A549 (cell line): ENCODE data around the gene PPP3CB. TPM values are rescaled to one million over a fixed set of nuclear protein-coding genes. Genes with fewer than 3 reads are reported as not detected.

Experiments used
- ATAC-seq, 2 experiments: fragments of 200-7000 bp in 1 of 2; fragments of >200 bp in 1 of 2; cut with Nextera tagmentation in 1 of 2; cut with Tn5 transposase in 1 of 2; 3 replicates each; pipeline versions ENCODE4 v1.8.0 to v1.9.1; 2018 to 2020; ENCODE audit warnings: mild to moderate bottlenecking in 1 of 2, moderate library complexity in 1 of 2
- CTCF ChIA-PET: fragments of 300-600 bp; sonication (Branson Sonifier 250); formaldehyde crosslinking; extraction: SDS; loops from one replicate; lab custom pipeline; 2021; ENCODE audit warnings: antibody characterized with exemption, inconsistent platforms; lab: Yijun Ruan, JAX
- POLR2A ChIA-PET: fragments of 350-600 bp; formaldehyde crosslinking; extraction: SDS; loops from one replicate; lab custom pipeline; 2021; ENCODE audit warnings: antibody characterized with exemption, inconsistent platforms; lab: Yijun Ruan, JAX
- DNase-seq, 2 experiments: peaks; one replicate each; pipeline versions ENCODE4 v3.0.0 to v3.0.0-alpha.2; 2011 to 2016; ENCODE audit warnings: low read depth in 1 of 2, low spot score in 1 of 2
- FAIRE-seq: peaks from 2 replicates; lab custom pipeline; 2011; peaks lifted over from hg19 to GRCh38; lab: Jason Lieb, UNC
- H3K27ac ChIP-seq, 2 experiments: fragments of >200 bp; sonication (Bioruptor Twin); formaldehyde crosslinking; 3 replicates each; pipeline ENCODE4 v1.5.1; 2016 to 2017
- H3K4me1 ChIP-seq: fragments of >200 bp; sonication (Bioruptor Twin); formaldehyde crosslinking; 3 replicates; pipeline ENCODE4 v1.6.1; 2016
- H3K4me2 ChIP-seq: fragments of >200 bp; sonication (Bioruptor Twin); formaldehyde crosslinking; 3 replicates; pipeline ENCODE4 v1.6.1; 2016
- H3K4me3 ChIP-seq: fragments of >200 bp; sonication (Bioruptor Twin); formaldehyde crosslinking; 3 replicates; pipeline ENCODE4 v1.5.1; 2016
- H3K9me3 ChIP-seq: fragments of >200 bp; sonication (Bioruptor Twin); formaldehyde crosslinking; 3 replicates; pipeline ENCODE4 v1.6.1; 2016
- BHLHE40 ChIP-seq: IDR thresholded peaks from 2 replicates; pipeline ENCODE4 v1.6.1; 2012; ENCODE audit warnings: low read depth, low read length, inconsistent platforms
- CBX2 ChIP-seq: fragments of 200-600 bp; sonication (generic); IDR thresholded peaks from 2 replicates; pipeline ENCODE4 v1.6.1; 2016; ENCODE audit warnings: low read depth, mild to moderate bottlenecking, borderline replicate concordance
- CEBPB ChIP-seq, 2 experiments: fragments of >200 bp in 1 of 2; sonication (Bioruptor Twin) in 1 of 2; formaldehyde crosslinking in 1 of 2; IDR thresholded peaks; 2 replicates each; pipeline ENCODE4 v1.6.1; 2012 to 2016
- ESRRA ChIP-seq: fragments of 150-350 bp; IDR thresholded peaks from 2 replicates; pipeline ENCODE4 v1.6.1; 2014; ENCODE audit warnings: mild to moderate bottlenecking, low read length, borderline replicate concordance
- GATA3 ChIP-seq: IDR thresholded peaks from 2 replicates; pipeline ENCODE4 v1.6.1; 2012; ENCODE audit warnings: borderline replicate concordance
- HDAC2 ChIP-seq: fragments of 200-600 bp; sonication (generic); IDR thresholded peaks from 2 replicates; pipeline ENCODE4 v1.6.1; 2016
- JUN ChIP-seq, 2 experiments: fragments of >200 bp; sonication (Bioruptor Twin); formaldehyde crosslinking; IDR thresholded peaks; 2 replicates in 1 of 2; 3 replicates in 1 of 2; pipeline ENCODE4 v1.6.1; 2016 to 2017
- KDM1A ChIP-seq: fragments of 200-600 bp; sonication (generic); IDR thresholded peaks from 2 replicates; pipeline ENCODE4 v1.6.1; 2016; ENCODE audit warnings: low read depth, mild to moderate bottlenecking
- KDM5A ChIP-seq: fragments of 200-600 bp; sonication (generic); IDR thresholded peaks from 2 replicates; pipeline ENCODE4 v1.6.1; 2016; ENCODE audit warnings: antibody characterized with exemption, mild to moderate bottlenecking
- MAZ ChIP-seq: fragments of 150-350 bp; IDR thresholded peaks from 2 replicates; pipeline ENCODE4 v1.6.1; 2014; ENCODE audit warnings: antibody characterized with exemption, low read depth, low read length, borderline replicate concordance
- NFE2L2 ChIP-seq: fragments of 150-350 bp; conservative IDR thresholded peaks from 2 replicates; pipeline ENCODE4 v1.6.1; 2014; ENCODE audit warnings: low read length
- NR3C1 ChIP-seq: fragments of >200 bp; sonication (Bioruptor Twin); formaldehyde crosslinking; IDR thresholded peaks from 3 replicates; pipeline ENCODE4 v1.6.1; 2017
- PHF8 ChIP-seq: fragments of 200-600 bp; sonication (generic); IDR thresholded peaks from 2 replicates; pipeline ENCODE4 v1.6.1; 2016; ENCODE audit warnings: low read depth, mild to moderate bottlenecking, antibody characterized with exemption, moderate library complexity, borderline replicate concordance
- RAD21 ChIP-seq, 2 experiments: fragments of >200 bp in 1 of 2; sonication (Bioruptor Twin) in 1 of 2; formaldehyde crosslinking in 1 of 2; IDR thresholded peaks in 1 of 2; conservative IDR thresholded peaks in 1 of 2; 2 replicates in 1 of 2; 3 replicates in 1 of 2; pipeline ENCODE4 v1.6.1; 2012 to 2018; ENCODE audit warnings: inconsistent platforms in 1 of 2
- TP53 ChIP-seq: fragments of 250-450 bp; sonication (Bioruptor Pico); IDR thresholded peaks from 2 replicates; pipeline ENCODE4 v1.5.0; 2021; ENCODE audit warnings: mild to moderate bottlenecking, moderate library complexity
- ZC3H11A ChIP-seq: fragments of 450-650 bp; IDR thresholded peaks from 2 replicates; pipeline ENCODE4 v1.6.1; 2014; ENCODE audit warnings: antibody characterized with exemption, mild to moderate bottlenecking
- ZNF302 ChIP-seq: fragments of 250-450 bp; sonication (Bioruptor Pico); IDR thresholded peaks from 2 replicates; pipeline ENCODE4 v1.9.0; 2021; ENCODE audit warnings: inconsistent platforms, mild to moderate bottlenecking, moderate library complexity
- WGBS: methylation state at CpG from one replicate; pipeline ENCODE4 v1.1.6; 2017; ENCODE audit errors: missing lambda C conversion rate; 5-methylcytosine and 5-hydroxymethylcytosine counted together
- polyA minus RNA-seq: library from RNA; depleted of rRNA, polyadenylated mRNA; stranded (reverse); fragments of >200 nt; gene quantifications from 2 replicates; pipeline ENCODE4 v1.2.3, GENCODE V29; 2011; rRNA and poly(A)+ RNA removed
- polyA plus RNA-seq, 4 experiments: library from polyadenylated mRNA; depleted of rRNA in 3 of 4; stranded (reverse); fragments of >200 nt; fragmentation: RNase III in 1 of 4; extraction: RNeasy Plus Mini Kit Qiagen cat#74134 plus additional on column Dnase treatment in 1 of 4; gene quantifications; 2 replicates in 3 of 4; 3 replicates in 1 of 4; pipeline ENCODE4 v1.2.3, GENCODE V29; 2011 to 2017
- TF ChIP-seq, protein P1 (sequence below): IDR thresholded peaks from 2 replicates; pipeline ENCODE4 v1.6.1; 2012
- TF ChIP-seq, protein P2 (sequence below): fragments of 250-450 bp; sonication (Bioruptor Pico); IDR thresholded peaks from 2 replicates; pipeline ENCODE4 v1.5.0; 2021; ENCODE audit warnings: mild to moderate bottlenecking, moderate library complexity, borderline replicate concordance
- TF ChIP-seq, protein P3 (sequence below): IDR thresholded peaks from 2 replicates; pipeline ENCODE4 v1.6.1; 2012
- TF ChIP-seq, protein P4 (sequence below): fragments of 450-650 bp; IDR thresholded peaks from 2 replicates; pipeline ENCODE4 v1.6.1; 2014; ENCODE audit warnings: antibody characterized with exemption
- TF ChIP-seq, protein P5 (sequence below): fragments of >200 bp; sonication (Bioruptor Twin); formaldehyde crosslinking; IDR thresholded peaks from 2 replicates; pipeline ENCODE4 v1.6.1; 2016
- TF ChIP-seq, protein P6 (sequence below): fragments of >200 bp; sonication (Bioruptor Twin); formaldehyde crosslinking; IDR thresholded peaks from 3 replicates; pipeline ENCODE4 v1.5.1; 2016

The PPP3CB gene
- 25.4 and 25.7 TPM in 2 replicates for polyA plus RNA-seq (2011; rRNA removed)
- 7.7 and 8.2 TPM in 2 replicates for polyA plus RNA-seq (2012; cell fraction: cytosol; rRNA removed)
- 3.5 and 8.0 TPM in 2 replicates for polyA plus RNA-seq (2012; cell fraction: nucleus; rRNA removed)
- polyA plus RNA-seq (2017; fragmentation: RNase III; extraction: RNeasy Plus Mini Kit Qiagen cat#74134 plus additional on column Dnase treatment): 20.8 to 22.2 TPM (median 21.6 TPM) in 3 replicates
- 14.5 and 15.8 TPM in 2 replicates for polyA minus RNA-seq

DNA sequence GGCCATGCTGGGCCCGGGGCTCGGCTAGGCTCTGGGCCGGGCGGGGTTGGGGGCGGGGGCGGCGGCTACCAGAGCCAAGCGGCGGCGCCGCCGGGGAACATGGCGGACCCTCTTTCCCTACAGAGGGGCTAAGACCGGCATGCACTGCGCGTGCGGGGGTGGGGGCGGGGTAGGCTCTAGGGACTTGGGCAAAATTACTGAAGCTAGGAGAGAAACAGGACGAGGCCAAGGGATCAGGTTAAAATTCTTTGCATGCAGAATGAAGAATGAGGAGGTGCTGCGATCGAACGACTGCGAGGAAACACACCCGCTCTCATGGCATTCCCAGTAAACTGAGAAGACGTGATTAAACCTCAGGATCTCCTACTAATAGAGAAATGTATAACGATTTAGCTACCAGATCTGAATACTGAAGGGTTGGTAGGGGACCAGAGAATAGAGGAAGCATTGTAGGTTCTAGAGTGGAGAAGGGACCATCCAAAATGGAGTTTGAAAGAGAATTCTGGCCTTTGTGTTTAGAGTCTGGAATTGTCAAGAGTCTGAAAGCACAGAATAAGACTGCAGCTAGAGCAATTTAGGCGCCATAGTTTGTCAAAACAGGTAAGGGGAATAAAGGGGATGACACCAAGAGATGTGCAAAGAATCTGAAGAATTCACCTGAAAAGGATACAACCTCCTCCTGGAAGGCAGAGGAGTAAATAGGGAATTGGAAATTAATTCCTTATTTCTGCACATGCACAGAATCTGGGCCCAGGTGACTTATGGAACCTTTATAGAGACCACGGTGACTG lies at the start of gene PPP3CB:
PPP3CB (minus strand) TSS at position 141 of the 791 bp plus-strand sequence; CDS start at position 6, 135 bp downstream.
- 9% methylated on average over 10 of the region's 28 CpGs for WGBS
- POLR2A ChIA-PET: interaction anchor here (0.5 to 1.7 kb wide), 17 partner anchors 15 to 285 kb away, joined by 3 to 10 read pairs (median 4); partner anchors contain the start of genes ANXA7, CFAP70, CHCHD1 and DNAJC9
- DNase-seq: peak; percentile 86 to 96
- TF ChIP-seq HDAC2 (no peak), GATA3 (no peak), MAZ (0 out of 2 replicates have a peak, but pooled peaks have one; percentile 52), JUN (IDR thresholded peaks at IDR 0.05) (peak in 1 of 2 experiments; percentile 23), RAD21 (conservative IDR thresholded peaks at IDR 0.05 in 1 of 2, IDR thresholded peaks at IDR 0.05 in 1 of 2) (no peak), CBX2 (no peak)
- TF ChIP-seq, protein P1, sequence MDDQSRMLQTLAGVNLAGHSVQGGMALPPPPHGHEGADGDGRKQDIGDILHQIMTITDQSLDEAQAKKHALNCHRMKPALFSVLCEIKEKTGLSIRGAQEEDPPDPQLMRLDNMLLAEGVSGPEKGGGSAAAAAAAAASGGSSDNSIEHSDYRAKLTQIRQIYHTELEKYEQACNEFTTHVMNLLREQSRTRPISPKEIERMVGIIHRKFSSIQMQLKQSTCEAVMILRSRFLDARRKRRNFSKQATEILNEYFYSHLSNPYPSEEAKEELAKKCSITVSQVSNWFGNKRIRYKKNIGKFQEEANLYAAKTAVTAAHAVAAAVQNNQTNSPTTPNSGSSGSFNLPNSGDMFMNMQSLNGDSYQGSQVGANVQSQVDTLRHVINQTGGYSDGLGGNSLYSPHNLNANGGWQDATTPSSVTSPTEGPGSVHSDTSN: no peak; the same call in 1 of the 2 replicates
- TF ChIP-seq, protein P2, sequence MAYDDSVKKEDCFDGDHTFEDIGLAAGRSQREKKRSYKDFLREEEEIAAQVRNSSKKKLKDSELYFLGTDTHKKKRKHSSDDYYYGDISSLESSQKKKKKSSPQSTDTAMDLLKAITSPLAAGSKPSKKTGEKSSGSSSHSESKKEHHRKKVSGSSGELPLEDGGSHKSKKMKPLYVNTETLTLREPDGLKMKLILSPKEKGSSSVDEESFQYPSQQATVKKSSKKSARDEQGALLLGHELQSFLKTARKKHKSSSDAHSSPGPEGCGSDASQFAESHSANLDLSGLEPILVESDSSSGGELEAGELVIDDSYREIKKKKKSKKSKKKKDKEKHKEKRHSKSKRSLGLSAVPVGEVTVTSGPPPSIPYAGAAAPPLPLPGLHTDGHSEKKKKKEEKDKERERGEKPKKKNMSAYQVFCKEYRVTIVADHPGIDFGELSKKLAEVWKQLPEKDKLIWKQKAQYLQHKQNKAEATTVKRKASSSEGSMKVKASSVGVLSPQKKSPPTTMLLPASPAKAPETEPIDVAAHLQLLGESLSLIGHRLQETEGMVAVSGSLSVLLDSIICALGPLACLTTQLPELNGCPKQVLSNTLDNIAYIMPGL (CRISPR knock-in tag): no peak
- TF ChIP-seq, protein P3, sequence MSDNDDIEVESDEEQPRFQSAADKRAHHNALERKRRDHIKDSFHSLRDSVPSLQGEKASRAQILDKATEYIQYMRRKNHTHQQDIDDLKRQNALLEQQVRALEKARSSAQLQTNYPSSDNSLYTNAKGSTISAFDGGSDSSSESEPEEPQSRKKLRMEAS: peak; percentile 60
- TF ChIP-seq, protein P4, sequence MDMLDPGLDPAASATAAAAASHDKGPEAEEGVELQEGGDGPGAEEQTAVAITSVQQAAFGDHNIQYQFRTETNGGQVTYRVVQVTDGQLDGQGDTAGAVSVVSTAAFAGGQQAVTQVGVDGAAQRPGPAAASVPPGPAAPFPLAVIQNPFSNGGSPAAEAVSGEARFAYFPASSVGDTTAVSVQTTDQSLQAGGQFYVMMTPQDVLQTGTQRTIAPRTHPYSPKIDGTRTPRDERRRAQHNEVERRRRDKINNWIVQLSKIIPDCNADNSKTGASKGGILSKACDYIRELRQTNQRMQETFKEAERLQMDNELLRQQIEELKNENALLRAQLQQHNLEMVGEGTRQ: no peak
- TF ChIP-seq, all 56 proteins: peak for 3
- H3K27ac ChIP-seq: peak within 1 kb of the TSS; percentile 90 to 91
- peak within 1 kb of the TSS; percentile 77 for H3K4me3 ChIP-seq
- CTCF ChIA-PET: interaction anchor here (0.7 to 1.9 kb wide), 4 partner anchors 18 to 148 kb away, joined by 3 to 6 read pairs (median 3); no protein-coding TSS in a partner anchor
- ATAC-seq: peak; percentile 90 to 93
- no peaks in the 10 kb centered on the region for H3K9me3 ChIP-seq
- peak within 1 kb of the TSS; percentile 93 for H3K4me2 ChIP-seq
- peaks cover 21% of the 10 kb centered on the region; the same call in 2 of the 3 replicates for H3K4me1 ChIP-seq
- no peak for FAIRE-seq

DNA sequence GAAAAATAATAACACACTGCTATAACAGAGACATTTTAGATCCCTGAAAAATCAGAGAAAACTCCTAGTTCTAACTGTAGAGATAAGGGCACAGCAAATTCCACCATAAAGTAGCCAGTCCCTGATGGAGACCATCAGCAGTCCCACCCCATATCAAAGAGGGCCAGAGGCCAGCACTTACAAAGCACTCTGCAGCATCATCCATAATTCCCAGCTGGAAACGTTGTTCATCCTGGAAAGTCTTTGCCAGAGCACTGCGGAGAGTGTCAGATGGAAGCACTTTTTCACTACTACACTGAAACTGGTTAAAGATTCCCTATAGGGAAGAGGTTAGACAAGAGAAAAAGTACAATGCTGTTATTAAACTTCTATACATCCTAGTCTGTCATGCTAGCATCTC lies 49.5 kb upstream of the PPP3CB start:
- H3K27ac ChIP-seq: no peak overlapping the region
- H3K9me3 ChIP-seq: no peaks in the 10 kb centered on the region
- H3K4me1 ChIP-seq: no peaks in the 10 kb centered on the region
- POLR2A ChIA-PET: no interaction called here
- no peak overlapping the region for H3K4me3 ChIP-seq
- no peak overlapping the region for H3K4me2 ChIP-seq
- TF ChIP-seq ZC3H11A (no peak), KDM5A (no peak), RAD21 (conservative IDR thresholded peaks at IDR 0.05 in 1 of 2, IDR thresholded peaks at IDR 0.05 in 1 of 2) (no peak), ESRRA (no peak), CEBPB (IDR thresholded peaks at IDR 0.05) (no peak), NFE2L2 (no peak), KDM1A (no peak), PHF8 (no peak), BHLHE40 (no peak), ZNF302 (CRISPR knock-in tag) (no peak), NR3C1 (no peak), TP53 (CRISPR knock-in tag) (no peak)
- TF ChIP-seq, protein P5, sequence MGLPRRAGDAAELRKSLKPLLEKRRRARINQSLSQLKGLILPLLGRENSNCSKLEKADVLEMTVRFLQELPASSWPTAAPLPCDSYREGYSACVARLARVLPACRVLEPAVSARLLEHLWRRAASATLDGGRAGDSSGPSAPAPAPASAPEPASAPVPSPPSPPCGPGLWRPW: no peak
- TF ChIP-seq, protein P1: no peak
- TF ChIP-seq, protein P6, sequence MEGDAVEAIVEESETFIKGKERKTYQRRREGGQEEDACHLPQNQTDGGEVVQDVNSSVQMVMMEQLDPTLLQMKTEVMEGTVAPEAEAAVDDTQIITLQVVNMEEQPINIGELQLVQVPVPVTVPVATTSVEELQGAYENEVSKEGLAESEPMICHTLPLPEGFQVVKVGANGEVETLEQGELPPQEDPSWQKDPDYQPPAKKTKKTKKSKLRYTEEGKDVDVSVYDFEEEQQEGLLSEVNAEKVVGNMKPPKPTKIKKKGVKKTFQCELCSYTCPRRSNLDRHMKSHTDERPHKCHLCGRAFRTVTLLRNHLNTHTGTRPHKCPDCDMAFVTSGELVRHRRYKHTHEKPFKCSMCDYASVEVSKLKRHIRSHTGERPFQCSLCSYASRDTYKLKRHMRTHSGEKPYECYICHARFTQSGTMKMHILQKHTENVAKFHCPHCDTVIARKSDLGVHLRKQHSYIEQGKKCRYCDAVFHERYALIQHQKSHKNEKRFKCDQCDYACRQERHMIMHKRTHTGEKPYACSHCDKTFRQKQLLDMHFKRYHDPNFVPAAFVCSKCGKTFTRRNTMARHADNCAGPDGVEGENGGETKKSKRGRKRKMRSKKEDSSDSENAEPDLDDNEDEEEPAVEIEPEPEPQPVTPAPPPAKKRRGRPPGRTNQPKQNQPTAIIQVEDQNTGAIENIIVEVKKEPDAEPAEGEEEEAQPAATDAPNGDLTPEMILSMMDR: no peak
- TF ChIP-seq, protein P2 (CRISPR knock-in tag): no peak
- TF ChIP-seq, protein P3: no peak
- WGBS: 83% methylated on average over 2 of the region's 2 CpGs
- CTCF ChIA-PET: interaction anchor here (0.7 to 9.6 kb wide), 4 partner anchors 10 to 99 kb away, joined by 3 to 78 read pairs (median 3); no protein-coding TSS in a partner anchor
- ATAC-seq (no peak), DNase-seq (no peak), FAIRE-seq (no peak)
